Subcutaneous adipose tissue (tissue), 4 donors: ENCODE data around the gene IFT22. TPM values are rescaled to one million over a fixed set of nuclear protein-coding genes. Genes with fewer than 3 reads are reported as not detected.

ENCODE experiments used
- total RNA-seq, 4 donors: library from RNA; depleted of rRNA; stranded (reverse); fragments of >200 nt; gene quantifications; one replicate each; pipeline ENCODE4 v1.1.0, GENCODE V29; 2016
- TF ChIP-seq, protein P1 (sequence below): fragments of 450-650 bp; IDR thresholded peaks from one replicate; pipeline ENCODE4 v1.5.1; 2016; ENCODE audit warnings: low read depth, mild to moderate bottlenecking, control low read depth, antibody characterized with exemption, moderate library complexity

The IFT22 gene
- total RNA-seq, 4 donors from 2014 or later = 10.4 to 17.8 (median 15.7) TPM

DNA sequence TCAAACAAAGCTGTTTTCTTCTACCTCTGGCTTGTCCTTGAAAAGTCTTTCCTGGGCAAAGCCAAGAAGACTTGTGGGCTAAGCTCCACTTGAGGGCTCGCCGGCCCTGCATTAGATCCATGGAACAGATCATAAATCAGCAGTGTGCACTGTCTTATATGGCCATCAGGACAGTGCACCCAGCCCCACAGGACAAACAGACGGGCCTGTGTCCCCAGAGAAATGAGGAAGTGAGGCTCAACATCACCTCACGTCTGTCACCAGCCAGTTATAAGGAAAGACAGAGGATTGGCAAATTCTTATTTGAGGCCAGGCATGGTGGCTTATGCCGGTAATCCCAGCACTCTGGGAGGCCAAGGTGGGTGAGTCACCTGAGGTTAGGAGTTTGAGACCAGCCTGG is 12.3 kb upstream of the IFT22 start:
- TF ChIP-seq, protein P1, sequence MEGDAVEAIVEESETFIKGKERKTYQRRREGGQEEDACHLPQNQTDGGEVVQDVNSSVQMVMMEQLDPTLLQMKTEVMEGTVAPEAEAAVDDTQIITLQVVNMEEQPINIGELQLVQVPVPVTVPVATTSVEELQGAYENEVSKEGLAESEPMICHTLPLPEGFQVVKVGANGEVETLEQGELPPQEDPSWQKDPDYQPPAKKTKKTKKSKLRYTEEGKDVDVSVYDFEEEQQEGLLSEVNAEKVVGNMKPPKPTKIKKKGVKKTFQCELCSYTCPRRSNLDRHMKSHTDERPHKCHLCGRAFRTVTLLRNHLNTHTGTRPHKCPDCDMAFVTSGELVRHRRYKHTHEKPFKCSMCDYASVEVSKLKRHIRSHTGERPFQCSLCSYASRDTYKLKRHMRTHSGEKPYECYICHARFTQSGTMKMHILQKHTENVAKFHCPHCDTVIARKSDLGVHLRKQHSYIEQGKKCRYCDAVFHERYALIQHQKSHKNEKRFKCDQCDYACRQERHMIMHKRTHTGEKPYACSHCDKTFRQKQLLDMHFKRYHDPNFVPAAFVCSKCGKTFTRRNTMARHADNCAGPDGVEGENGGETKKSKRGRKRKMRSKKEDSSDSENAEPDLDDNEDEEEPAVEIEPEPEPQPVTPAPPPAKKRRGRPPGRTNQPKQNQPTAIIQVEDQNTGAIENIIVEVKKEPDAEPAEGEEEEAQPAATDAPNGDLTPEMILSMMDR = no peak

DNA sequence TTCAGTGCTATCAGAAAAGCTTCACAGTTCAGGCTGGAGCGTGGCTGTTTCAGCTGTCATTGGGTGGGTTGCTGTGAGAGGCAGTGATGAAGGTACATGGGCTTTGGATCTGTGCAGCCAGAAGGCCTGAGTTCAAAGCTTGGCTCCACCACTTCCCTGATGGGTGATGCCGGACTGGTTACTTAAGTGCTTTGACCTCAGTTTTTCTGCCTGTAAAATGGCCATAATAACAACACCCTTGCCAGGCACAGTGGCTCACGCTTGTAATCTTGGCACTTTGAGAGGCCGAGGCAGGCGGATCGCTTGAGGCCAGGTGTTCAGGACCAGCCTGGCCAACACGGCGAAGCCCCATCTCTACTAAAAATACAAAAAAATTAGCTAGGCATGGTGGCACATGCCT is 10.4 kb upstream of the IFT22 start:
- TF ChIP-seq, protein P1 = no peak

DNA sequence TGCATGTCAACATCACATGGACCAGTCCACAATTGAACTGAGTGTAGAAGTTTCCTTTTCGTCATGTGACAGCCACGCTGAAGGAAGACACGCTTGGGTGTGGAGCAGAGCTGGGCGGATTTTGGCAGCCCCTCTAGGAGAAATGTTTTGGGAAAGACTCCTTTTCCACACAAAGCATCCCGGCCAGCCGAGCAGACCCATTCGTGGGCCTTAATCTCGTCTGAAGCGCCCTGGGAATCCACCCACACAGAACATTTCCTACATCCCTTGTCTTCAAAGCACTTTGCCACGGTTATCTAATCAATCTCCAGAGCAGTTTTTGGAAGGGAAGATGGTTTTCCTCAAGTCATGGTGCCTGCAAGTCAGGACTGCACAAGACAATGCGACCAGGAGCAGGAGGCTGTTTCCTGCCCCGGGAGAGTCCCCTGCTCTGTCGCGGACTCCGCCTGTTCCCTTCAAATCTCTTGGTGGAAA is 8.4 kb upstream of the IFT22 start:
- TF ChIP-seq, protein P1 = no peak

DNA sequence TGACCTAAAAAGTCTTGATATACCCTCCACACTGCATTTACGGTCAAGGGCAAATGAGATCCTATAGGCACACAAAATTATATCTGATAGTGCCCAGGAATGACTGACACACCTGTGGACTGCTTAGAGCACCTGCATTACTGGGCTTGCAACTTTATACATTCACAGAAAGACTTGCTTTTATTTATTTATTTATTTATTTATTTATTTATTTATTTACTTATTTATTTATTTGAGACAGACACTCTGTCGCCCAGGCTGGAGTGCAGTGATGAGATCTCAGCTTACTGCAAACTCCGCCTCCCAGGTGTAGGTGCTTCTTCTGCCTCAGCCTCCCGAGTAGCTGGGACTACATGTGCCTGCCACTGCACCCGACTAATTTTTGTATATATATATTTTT is 6.5 kb upstream of the IFT22 start:
- TF ChIP-seq, protein P1 = no peak

DNA sequence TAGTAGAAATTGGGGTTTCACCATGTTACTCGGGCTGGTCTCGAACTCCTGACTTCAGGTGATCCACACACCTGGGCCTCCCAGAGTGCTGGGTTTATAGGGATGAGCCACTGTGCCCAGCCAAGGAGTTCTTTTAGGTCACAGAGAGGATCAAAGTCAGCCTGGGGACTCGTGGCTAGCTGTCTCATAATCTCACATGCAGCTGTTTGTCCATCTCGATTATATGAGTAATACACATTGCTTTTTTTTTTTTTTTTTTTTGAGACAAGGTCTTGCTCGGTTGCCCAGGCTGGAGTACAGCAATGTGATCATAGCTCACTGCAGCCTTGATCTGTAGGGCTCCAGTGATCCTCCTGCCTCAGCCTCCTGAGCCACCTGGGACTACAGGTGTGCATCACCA is 2.2 kb downstream of the IFT22 start:
- TF ChIP-seq, protein P1 = no peak

DNA sequence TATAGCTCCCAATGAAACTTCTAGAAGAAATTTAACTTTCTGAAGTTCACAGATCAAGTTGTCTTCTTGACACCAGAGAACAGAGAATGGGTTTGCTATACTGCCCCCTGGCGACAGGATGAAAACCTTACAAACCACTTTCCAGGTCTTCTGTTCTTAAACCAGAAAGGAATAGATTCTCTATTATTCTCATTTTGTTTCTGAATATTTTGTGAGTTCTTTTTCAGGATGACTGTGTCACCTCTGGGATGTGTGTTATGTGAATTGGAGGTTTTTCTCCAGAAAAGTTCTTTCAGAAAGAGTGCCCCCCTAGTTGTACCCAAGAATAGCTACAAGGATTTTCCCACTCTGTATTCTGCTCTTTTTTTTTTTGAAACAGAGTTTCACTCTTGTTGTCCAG is 6.3 kb downstream of the IFT22 start:
- TF ChIP-seq, protein P1 = no peak

DNA sequence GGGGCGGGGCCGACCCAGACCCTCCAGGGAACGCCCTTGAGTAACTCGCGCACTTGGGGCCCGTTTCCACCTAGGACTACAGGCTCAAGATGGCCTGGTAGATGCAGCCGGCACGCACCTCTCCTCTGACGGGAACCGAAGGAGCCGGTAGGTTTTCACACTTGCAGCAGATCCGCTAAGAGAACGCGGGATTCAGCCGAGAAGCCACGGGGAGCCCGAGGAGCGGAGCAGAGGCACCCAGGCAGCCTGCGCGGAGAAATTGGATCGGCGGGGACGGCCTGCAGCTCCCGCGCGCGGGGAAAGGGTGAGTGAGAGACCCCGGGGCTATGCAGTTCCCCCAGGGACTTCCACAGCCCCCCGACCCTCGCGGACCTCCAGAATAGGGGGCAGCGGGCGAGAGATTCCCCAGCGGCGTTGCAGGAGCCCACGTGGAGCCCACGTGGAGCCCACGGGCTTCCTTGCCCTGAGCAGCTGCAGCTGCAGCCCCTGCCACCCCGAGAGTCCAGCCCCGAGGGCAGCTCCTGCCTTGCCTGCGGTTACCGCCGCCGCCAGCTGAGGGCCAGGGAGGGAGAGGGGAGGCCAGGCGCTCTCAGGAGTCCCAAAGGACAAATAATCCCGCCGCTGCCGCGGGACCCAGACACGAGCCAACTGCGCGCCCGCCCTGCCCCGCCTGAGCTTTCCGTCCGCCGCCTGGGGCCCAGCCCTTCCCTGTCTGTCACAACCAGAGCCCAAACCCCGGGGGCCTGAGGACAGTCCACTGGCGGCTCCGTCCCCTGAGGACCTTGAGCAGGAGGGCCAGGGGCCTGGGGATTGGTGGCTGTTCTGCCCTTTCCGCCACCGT is 13.1 kb downstream of the IFT22 start:
- TF ChIP-seq, protein P1 = no peak
